HL-60 (cell line): ENCODE measurements around the gene OARD1.
"Not testable (repeated sequence)": the region's sequence is repeated elsewhere in the genome, so short reads cannot be mapped to it uniquely, and the experiment has no call there.

ENCODE experiments used
- DNase-seq, 2 experiments: peaks; one replicate each; pipeline ENCODE4 v3.0.0-alpha.2; 2010 to 2020; ENCODE audit warnings: low read depth in 1 of 2, low spot score in 1 of 2
- H3K27ac ChIP-seq: fragments of 250-450 bp; sonication (Bioruptor Pico); replicated peaks from 2 replicates; pipeline ENCODE4 v1.5.1; 2020; ENCODE audit warnings: mild to moderate bottlenecking, moderate library complexity
- H3K27me3 ChIP-seq: fragments of 250-450 bp; sonication (Bioruptor Pico); 2 replicates; pipeline ENCODE4 v1.5.1; 2021; ENCODE audit warnings: mild to moderate bottlenecking, moderate library complexity; ENCODE audit not compliant: insufficient read depth, poor library complexity, severe bottlenecking
- H3K4me3 ChIP-seq: replicated peaks from 2 replicates; pipeline ENCODE4 v1.5.1; 2011; ENCODE audit warnings: mild to moderate bottlenecking, control low read depth, low read length; ENCODE audit not compliant: insufficient read depth
- CTCF ChIP-seq: IDR thresholded peaks from one replicate; pipeline ENCODE4 v1.5.1; 2011; ENCODE audit warnings: low read length, control low read depth, inconsistent platforms; ENCODE audit not compliant: insufficient read depth
- GABPA ChIP-seq: IDR thresholded peaks from 2 replicates; pipeline ENCODE4 v1.6.1; 2012; ENCODE audit warnings: low read depth
- POLR2AphosphoS5 ChIP-seq: IDR thresholded peaks from 2 replicates; pipeline ENCODE4 v1.6.1; 2012; ENCODE audit warnings: low read depth
- SPI1 ChIP-seq: IDR thresholded peaks from 2 replicates; pipeline ENCODE4 v1.6.1; 2012; ENCODE audit warnings: low read depth, mild to moderate bottlenecking, borderline replicate concordance
- TF ChIP-seq, protein P1 (sequence below): IDR thresholded peaks from 2 replicates; pipeline ENCODE4 v1.6.1; 2012; ENCODE audit warnings: low read depth; ENCODE audit not compliant: insufficient replicate concordance

OARD1 gene

DNA sequence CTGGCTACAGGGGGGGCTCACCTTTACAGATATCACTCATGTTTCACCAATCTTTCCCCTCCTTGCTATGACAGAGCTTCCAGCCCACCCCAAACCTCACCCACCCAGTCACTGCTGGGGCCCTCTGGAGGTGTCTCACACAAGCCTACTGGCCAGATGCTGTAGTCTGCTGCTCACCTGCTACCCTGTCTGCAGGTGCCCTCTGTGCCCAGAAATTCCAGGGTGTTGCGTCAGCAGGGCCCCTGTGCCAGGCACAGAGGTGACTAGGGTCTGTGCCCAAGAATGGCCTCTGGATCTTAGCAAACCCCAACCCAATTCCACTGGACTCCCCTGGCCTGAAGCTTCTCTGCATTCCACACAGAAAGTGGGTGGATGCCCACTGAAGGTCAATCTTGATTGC lies 54.5 kb downstream of the OARD1 start:
- Histone ChIP-seq H3K4me3 (no peak overlapping the region), H3K27me3 (no peaks in the 10 kb centered on the region), H3K27ac (no peak overlapping the region)
- DNase-seq: no peak
- TF ChIP-seq, protein P1, sequence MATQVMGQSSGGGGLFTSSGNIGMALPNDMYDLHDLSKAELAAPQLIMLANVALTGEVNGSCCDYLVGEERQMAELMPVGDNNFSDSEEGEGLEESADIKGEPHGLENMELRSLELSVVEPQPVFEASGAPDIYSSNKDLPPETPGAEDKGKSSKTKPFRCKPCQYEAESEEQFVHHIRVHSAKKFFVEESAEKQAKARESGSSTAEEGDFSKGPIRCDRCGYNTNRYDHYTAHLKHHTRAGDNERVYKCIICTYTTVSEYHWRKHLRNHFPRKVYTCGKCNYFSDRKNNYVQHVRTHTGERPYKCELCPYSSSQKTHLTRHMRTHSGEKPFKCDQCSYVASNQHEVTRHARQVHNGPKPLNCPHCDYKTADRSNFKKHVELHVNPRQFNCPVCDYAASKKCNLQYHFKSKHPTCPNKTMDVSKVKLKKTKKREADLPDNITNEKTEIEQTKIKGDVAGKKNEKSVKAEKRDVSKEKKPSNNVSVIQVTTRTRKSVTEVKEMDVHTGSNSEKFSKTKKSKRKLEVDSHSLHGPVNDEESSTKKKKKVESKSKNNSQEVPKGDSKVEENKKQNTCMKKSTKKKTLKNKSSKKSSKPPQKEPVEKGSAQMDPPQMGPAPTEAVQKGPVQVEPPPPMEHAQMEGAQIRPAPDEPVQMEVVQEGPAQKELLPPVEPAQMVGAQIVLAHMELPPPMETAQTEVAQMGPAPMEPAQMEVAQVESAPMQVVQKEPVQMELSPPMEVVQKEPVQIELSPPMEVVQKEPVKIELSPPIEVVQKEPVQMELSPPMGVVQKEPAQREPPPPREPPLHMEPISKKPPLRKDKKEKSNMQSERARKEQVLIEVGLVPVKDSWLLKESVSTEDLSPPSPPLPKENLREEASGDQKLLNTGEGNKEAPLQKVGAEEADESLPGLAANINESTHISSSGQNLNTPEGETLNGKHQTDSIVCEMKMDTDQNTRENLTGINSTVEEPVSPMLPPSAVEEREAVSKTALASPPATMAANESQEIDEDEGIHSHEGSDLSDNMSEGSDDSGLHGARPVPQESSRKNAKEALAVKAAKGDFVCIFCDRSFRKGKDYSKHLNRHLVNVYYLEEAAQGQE: no peak
- TF ChIP-seq CTCF (no peak), POLR2AphosphoS5 (no peak), GABPA (no peak), SPI1 (no peak)

- DNase-seq, H3K27me3 ChIP-seq, H3K4me3 ChIP-seq: not testable (repeated sequence)
These were observed 56.3 kb downstream of the OARD1 start for GRCh38 chr6:41015860-41016259.

DNA sequence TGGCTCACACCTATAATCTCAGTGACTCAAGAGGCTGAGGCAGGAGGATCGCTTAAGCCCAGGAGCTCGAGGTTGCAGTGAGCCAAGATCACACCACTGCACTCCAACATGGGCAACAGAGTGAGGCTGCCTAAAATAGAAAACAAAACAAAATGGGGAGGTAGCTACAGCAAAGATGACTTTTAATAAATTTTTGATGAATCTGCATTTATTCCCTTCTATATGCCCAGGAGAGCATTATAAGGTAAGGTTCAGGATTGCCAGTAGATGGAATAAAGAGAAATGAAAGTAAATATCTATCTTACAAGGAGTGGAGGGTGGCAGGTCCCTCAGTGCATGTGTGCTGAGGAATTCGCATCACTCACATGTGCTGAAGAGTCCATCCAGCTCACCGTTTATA lies 57.4 kb downstream of the OARD1 start:
- no peak for DNase-seq
- TF ChIP-seq, protein P1: no peak
- TF ChIP-seq CTCF (no peak), POLR2AphosphoS5 (no peak), GABPA (no peak), SPI1 (no peak)
- H3K27me3 ChIP-seq: no peaks in the 10 kb centered on the region
- H3K4me3 ChIP-seq: no peak overlapping the region
- H3K27ac ChIP-seq: no peak overlapping the region

More at GRCh38 chr6:41015860-41016259, 56.3 kb downstream of the OARD1 start:
- H3K27ac ChIP-seq: not testable (repeated sequence)
